Central memory CD4-positive, alpha-beta T cell (primary cell): ENCODE results near the gene TMEM217.
"Not testable (repeated sequence)": the region's sequence is repeated elsewhere in the genome, so short reads cannot be mapped to it uniquely, and the experiment has no call there.

ENCODE experiments used
- DNase-seq: peaks from one replicate; pipeline ENCODE4 v3.0.0; 2022

The TMEM217 gene

DNA sequence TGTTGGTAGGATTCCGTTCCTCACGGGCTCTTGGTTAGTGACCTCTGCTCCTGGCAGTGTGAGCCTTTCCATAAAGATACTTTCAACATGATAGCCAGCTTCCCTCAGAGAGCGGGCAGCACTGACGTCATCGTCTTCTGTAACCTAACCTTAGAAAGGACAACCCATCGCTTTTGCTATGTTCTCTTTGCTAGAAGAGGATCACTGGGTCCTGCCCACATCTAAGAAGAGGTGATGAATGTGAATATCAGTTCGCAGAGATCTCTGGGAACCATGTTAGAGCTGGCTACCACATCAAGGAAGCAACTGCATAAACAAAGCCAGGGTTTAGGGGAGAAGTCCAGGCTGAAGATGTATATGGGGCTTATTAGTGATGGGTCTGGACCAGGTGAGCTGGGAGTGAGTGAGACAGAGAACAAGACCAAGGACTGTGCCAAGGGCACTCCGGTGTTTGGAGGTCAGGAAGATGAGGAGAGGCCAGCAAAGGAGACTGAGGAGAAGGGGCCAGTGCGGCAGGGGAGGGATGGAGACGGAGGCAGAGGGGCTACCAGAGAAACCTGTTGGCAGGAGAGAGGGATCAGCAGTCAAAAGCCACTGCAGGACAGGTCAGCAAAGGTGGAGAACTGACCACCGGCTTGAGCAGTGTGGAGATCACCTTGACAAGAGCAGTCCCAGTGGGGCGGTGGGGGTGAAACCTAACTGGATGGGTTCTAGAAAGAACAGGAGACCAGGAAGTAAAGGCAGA lies 48.3 kb downstream of the TMEM217 start:
- DNase-seq, result peak; percentile 77

DNA sequence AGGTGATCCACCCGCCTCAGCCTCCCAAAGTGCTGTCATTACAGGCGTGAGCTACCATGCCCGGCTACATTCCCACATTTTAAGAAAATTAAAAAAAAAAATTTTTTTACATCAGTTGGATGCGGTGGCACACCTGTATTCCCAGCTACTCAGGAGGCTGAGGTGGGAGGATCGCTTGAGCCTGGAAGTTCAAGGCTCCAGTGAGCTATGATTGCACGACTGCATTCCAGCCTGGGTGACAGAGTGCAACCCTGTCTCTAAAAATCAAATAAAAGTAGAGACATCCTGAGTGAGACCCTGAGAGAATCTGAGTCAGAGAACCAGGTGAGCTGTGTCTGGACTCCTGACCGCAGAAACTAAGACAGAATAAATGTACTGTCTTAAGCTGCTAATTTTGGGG lies 49.2 kb downstream of the TMEM217 start:
- DNase-seq, result no peak

DNA sequence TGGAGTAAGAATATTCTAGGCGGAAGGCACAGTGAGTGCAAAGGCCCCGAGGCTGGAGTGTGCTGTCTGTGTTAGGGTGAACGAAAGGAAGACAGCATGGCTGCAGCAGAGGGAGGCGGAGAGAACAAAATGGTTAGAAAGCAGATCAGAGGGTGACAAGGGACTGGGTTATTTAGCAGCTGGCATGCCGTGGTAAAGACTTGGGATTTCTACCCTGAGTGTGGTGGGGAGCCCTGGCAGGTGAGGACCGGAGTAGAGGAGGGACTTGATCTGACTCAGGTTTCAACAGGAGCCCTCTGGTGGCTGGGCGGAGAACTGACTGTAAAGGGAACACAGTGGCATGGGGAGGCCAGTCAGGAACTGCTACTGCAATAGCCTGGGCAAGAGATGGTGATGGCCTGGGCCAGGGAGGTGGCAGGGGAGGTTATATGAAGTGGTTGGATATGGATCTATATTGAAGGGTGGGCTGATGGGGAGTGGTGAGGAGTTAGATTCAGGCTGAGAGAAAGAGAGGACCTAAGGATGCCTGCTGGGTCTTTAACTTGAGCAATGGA lies 50.0 kb downstream of the TMEM217 start:
- peak; percentile 77 for DNase-seq

DNA sequence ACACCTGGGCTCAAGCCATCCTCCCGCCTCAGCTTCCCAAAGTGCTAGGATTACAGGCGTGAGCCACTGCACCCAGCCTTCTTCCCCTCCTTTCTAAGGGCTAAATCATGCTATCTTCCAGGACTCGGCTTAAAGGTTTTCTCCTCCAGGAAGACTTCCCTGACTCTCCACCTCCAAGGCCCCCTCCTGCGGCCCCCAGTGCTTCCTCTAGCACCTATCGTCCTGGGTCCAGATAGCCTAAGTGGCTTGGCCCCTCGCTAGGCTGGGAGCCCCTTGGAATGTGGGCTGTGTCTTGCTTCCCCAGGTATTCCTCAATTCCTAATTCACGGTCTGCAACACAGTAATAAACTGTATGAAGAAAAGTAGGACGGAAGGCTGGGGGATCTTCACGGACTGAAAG lies 51.3 kb downstream of the TMEM217 start:
- no peak for DNase-seq

DNA sequence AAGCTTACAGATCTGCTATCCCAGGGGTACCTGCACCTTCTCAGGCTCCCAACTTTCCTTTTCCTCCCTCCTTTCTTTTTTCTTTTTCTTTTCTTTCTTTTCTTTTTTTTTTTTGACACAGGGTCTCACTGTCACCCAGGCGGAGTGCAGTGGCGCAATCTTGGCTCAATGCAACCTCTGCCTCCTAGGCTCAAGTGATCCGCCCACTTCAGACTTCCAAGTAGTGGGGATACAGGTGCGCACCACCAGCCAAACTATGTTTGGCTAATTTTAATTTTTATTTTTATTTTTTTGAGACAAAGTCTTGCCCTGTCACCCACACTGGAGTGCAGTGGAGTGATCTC lies 52.0 kb downstream of the TMEM217 start:
- no peak for DNase-seq

DNA sequence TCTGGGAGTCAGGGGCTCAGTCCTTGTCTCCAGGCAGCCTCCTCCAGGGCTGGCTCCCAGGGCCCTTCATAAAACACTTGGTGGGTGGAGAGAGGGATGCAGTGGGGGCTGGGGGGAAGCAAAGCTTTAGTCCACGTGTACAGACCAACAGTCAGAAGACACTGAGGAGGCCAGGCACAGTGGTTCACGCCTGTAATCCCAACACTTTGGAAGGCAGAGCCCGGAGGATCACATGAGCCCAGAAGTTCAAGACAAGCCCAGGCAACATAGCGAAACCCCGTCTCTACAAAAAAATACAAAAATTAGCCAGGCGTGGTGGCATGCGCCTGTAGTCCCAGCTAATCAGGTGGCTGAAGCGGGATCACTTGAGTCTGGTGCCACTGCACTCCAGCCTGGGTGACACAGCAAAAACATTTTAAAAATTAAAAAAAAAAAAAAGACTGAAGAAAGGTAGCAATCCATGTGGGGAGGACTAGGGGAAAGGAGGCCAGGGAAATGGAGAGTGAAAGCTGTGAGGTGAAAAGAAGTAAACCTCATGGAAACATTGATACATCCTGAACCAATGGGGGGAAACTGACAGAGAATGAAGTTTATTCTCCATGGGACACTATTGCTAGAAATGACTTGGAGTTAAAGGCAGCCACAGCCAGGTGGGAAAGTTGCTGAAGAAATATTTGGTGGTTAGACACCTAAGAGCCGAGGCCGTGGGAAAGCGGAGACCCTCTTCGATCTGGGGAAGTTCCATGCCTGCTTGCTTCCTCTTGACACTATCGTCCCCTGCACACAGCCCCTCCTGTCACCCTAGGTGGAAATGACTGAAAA lies 52.6 kb downstream of the TMEM217 start:
- DNase-seq, result no peak

DNA sequence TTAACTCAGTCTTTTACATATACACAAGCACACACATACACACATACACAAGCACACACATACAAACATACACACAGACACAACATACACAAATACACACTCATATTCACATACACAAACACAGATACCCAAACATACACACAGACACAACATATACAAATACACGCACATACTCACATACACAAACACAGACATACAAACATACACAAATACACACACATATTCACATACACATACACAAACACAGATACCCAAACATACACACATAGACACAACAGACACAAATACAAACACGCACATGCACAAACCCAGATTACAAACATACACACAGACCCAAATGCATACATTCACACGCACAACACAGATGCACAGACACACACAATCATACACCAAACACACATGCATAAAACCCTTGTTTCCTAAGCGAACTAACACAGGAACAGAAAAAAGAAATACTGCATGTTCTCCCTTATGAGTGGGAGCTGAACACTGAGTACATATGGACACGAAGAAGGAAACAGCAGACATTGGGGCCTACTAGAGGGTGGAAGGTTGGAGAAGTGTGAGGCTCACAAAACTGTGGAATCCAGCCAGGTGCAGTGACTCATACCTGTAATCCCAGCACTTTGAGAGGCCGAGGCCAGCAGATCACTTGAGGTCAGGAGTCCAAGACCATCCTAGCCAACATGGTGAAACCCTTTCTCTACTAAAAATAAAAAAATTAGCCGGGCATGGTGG lies 53.8 kb downstream of the TMEM217 start:
- DNase-seq, result no peak

DNA sequence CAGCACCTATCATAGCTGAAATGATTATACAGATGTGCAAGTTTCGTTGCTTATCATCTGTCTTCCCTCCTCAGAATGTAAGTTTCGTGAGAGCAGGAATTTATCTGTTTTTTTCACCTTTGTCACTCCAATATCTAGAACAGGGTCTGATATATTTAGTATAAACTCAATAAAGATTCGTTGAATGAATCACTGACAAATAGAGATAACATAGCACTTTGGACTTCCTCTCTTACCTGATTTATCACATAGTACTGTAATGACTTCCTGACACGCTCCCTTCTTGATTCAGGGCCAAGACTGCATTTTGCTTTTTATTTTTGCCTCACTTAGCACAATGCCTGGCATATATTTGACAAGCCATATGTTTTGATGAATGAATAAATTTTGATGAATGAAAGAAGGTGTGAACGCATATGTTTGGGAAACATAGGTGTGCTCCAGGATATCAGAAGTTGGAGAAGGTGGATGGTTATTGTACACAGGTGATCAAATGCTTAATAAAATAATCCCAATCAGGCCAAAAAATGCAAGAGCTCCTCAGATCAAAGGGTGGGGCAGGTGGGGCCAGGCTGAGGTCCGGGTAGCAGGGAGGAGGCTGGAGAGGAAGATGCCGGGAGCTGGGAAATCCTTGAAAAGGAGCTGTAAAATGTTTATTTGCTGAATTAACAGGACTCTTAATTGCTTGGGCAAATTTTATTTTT lies 55.0 kb downstream of the TMEM217 start:
- no peak for DNase-seq

DNA sequence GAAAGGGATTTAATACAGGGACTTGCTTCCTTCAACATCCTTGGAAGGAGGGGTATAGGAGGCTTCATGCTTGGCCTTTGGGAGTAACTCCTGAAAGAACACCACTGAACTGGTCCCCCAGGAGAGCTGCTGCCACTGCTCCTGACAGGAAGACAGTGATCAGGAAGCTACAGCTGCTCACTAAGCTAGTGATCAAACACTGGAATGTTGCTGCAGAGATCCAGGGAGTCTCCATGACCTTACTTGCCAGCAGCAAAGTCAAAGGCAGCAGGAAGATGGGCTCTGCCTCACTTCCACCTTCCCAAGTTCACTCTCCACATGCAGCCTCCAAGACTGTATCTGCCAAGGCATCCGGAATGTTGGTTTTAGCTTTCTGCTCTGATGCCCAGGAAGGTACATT lies 56.2 kb downstream of the TMEM217 start:
- DNase-seq, result no peak

DNA sequence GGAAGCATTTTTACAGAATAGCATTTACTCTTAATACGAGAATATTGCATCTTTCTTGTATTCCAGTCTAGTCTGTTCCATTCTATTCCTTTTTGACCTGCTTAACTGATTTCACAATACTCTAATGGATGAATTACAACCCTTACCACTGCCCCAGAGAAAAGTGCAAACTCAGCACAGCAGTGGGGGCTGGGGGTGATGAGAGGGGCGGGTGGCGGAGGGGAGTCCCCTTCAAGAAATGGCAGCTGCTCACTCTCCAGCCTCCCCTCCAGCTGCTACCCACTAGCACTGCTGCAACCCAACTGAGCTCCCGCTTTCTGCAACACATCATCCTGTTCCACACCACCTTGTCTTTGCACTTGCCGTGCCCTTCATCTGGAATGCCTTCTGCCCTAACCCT lies 57.9 kb downstream of the TMEM217 start:
- DNase-seq, result no peak

DNA sequence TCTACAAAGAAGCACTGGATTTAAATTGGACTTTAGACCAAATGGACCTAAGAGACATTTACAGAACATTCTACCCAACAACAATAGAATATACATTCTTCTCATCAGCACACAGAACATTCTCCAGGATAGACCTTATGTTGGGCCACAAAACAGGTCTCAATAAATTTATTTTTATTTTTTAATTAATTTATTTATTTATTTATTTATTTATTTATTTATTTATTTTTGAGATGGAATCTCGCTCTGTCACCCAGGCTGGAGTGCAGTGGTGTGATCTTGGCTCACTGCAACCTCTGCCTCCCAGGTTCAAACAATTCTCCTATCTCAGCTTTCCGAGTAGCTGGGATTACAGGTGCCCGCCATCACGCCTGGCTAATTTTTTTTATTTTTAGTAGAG lies 61.5 kb downstream of the TMEM217 start:
- not testable (repeated sequence) for DNase-seq

DNA sequence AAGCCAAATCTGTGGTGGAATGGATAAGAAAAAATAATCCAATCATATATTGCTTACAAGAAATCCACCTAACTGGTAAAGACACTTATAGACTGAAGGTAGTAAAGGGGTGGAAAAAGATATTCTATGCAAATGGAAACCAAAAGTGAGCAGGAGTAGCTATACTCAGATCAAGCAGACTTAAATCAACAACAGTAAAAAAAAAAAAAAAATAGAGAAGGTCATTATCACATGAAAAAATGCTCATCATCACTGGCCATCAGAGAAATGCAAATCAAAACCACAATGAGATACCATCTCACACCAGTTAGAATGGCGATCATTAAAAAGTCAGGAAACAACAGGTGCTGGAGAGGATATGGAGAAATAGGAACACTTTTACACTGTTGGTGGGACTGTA lies 63.1 kb downstream of the TMEM217 start:
- DNase-seq, result not testable (repeated sequence)

DNA sequence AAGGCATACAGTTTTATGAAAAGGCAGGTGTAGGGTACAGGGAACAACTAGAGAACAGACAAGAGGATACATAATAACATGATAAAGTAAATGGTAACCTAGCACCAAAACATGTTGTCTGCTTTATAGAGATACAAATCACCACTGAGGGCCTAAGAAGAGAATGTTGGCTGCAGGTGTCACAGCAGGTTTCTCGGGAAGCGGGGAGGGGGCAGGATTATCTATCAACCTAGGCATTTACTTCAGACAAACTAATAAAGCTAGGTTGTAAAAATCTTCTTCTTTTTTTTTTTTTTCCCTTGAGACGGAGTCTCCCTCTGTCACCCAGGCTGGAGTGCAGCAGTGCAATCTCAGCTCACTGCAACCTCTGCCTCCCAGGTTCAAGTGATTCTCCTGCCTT lies 65.3 kb downstream of the TMEM217 start:
- no peak for DNase-seq

DNA sequence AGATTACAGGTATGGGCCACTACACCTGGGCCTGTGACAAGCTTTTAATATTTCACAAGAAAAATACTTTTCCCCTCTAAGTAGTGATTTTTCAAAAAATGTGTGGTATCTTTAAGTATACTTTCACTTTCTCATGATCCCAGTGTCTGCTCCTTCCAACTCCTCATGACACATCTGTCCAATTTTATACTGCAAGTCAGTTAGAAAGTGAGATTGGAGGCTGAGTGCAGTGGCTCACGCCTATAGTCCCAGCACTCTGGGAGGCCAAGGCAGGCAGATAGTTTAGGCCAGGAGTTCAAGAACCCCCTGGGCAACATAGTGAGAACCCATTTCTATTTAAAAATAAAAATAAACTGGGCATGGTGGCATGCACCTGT lies 67.8 kb downstream of the TMEM217 start:
- DNase-seq, result no peak

DNA sequence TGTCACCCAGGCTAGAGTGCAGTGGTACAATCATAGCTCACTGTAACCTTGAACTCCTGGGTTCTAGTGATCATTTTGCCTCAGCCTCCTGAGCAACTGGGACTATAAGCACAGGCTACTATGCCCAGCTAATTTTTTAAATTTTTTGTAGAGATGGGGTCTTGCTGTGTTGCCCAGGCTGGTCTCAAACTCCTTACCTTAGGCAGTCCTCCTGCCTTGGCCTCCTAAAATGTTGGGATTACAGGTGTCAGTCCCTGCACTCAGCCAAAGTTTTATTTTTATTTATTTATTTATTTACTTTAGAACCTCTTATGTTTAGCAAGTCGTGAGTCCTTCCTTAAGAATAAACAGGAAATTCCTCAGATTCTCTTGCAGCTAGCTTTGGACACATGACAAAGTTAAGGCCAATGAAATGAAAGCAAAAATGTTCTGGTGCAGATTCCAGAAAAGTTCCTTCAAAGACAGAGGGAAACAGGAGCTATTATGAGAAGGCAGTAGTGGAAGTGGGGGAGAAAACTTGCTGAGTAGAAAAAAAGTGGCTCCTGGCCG lies 68.9 kb downstream of the TMEM217 start:
- no peak for DNase-seq

DNA sequence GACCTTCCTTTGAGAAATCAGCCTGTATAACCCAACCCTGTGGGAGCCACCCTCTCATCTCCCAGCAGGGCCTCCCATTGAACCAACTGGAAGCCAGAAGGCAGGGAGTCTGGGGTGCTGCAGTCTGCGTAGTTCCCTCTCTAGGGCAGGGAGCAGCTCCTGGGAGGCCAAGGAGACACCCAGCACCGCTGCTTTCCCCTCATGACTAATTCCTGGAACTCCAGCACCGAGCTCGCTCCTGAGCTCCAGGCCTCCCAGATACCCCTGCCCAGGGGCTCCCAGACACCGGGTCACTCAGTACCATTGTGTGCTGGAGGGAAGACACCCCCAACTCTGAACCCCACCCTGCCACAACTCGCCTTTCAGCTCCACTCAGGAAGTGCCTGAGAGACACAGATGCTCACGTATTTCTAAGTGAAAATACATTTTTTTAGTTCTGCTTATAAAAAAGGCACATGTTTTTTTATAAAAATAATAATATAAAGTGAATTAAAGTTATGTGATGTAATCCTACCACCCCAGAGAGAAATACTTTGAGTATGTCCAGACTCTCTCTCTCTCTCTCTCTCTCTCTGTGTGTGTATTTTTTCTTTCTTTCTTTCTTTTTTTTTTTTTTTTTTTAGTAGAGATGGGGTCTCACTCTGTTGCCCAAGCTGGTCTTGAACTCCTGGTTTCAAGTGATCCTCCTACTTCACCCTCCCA lies 70.5 kb downstream of the TMEM217 start:
- no peak for DNase-seq

DNA sequence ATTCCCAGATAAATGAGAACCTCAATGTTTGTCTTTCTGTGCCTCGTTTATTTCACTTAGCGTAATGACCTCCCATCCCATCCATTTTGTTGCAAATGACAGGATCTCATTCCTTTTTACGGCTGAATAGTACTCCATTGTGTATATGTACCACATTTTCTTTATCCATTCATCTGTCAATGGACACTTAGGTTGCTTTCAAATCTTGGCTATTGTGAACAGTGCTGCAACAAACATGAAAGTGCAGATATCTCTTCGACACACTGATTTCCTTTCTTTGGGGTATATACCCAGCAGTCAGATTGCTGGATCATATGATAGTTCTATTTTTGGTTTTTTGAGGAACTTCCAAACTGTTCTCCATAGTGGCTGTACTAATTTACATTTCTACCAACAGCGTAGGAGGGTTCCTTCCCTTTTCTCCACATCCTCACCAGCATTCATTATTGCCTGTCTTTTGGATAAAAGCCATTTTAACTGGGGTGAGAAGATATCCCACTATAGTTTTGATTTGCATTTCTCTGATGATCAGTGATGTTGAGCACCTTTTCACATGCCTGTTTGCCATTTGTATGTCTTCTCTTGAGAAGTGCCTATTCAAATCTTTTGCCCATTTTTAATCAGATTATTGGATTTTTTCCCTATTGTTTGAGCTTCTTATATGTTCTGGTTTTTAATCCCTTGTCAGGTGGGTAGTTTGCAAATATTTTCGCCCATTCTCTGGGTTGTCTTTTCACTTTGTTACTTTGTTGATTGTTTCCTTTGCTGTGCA lies 71.8 kb downstream of the TMEM217 start:
- not testable (repeated sequence) for DNase-seq

DNA sequence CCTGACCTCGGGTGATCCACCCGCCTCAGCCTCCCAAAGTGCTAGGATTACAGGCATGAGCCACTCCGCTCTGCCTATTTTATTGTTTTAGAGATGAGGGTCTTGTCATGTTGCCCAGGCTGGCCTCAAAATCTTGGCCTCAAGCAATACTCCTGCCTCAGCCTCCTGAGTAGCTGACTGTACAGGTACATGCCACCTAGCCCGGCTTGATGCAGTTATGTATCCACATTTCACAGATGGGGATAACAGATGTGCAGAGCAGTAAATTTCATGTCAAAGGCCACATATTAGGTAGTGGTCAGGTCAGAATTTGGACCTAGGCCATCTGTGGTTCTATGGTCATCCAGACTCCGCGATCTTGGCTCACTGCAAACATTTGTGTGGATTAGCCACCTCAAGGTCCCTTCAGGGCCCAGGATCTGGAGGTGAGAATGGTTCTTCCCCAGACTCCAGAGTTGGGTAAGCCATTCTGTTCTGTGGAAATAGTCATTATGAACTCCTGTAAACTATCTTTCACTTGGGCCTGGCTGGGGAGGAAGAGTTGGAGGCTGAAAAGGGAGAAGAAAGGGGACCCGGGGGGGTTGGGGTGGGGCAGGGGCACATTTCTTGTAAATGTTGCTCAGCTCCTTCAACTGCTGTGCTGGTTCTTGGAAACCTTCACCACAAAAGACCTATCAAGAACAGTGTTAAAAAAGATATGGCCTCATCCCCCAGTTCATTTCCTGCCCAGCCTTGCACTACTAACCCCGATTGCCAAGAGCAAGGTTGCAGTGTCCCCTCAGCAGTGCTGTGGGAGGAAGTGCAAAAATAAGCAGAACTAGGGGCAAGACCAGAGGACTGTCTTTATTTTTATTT lies 75.0 kb downstream of the TMEM217 start:
- peak; percentile 70 for DNase-seq

DNA sequence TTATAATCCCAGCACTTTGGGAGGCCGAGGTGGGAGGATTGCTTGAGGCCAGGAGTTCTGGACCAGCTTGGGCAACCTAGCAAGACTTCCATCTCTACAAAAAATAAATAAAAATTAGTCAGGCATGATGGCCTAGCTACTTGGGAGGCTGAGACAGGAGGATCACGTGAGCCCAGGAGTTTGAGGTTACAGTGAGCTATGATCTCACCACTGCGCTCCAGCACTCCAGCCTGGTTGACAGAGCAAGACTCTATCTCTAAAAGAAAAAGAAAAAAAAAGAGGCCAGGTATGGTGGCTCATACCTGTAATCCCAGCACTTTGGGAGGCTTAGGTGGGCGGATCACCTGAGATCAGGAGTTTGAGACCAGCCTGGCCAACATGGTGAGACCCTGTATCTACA lies 77.3 kb downstream of the TMEM217 start:
- not testable (repeated sequence) for DNase-seq

DNA sequence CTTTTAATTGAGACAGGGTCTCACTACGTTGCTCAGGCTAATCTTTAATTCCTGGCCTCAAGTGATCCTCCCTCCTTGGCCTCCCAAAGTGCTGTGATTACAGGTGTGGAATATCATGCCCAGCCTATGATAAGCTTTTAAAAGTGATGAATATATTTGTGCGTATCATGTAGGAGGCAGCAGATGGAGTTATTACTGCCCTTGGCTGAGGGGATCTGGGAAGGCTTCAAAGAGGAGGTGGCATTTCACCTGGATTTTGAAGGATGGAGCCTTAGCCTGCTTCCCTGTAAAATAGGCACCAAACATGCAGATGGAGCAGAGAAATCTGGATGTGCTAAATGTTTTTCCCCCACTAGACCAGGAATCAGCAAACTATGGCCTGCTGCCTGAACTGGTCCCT lies 77.9 kb downstream of the TMEM217 start:
- no peak for DNase-seq
